Measurements from ENCODE around the gene VWA3A. TPM values are rescaled to one million over a fixed set of nuclear protein-coding genes. Genes with fewer than 3 reads are reported as not detected.
"Not testable (repeated sequence)": the region's sequence is repeated elsewhere in the genome, so short reads cannot be mapped to it uniquely, and the experiment has no call there.

The VWA3A gene
- total RNA-seq, 2 donors from 2014 or later = 0.67 TPM; not detected in 1

- peaks cover 7 to 16% of the 10 kb centered on the region in 2 donors for H3K27me3 Mint-ChIP-seq
- H3K36me3 Mint-ChIP-seq = no peaks in the 10 kb centered on the region
- H3K4me1 Mint-ChIP-seq (ENCODE audit: low read depth in 2 of 2) = no peaks in the 10 kb centered on the region
- DNase-seq (ENCODE audit: low spot score) = no peak
- H3K9me3 Mint-ChIP-seq = no peaks in the 10 kb centered on the region
- ATAC-seq = peak in 1 of 2 donors; percentile 21
- H3K27ac Mint-ChIP-seq = no peak overlapping the region
- no peak overlapping the region for H3K4me3 Mint-ChIP-seq
Measured at GRCh38 chr16:22132801-22133200, 40.5 kb downstream of the VWA3A start.

- no peaks in the 10 kb centered on the region for H3K9me3 Mint-ChIP-seq
- H3K36me3 Mint-ChIP-seq = no peaks in the 10 kb centered on the region
- H3K4me1 Mint-ChIP-seq (ENCODE audit: low read depth in 2 of 2) = no peaks in the 10 kb centered on the region
- peaks cover 5 to 6% of the 10 kb centered on the region in 2 donors for H3K27me3 Mint-ChIP-seq
- DNase-seq (ENCODE audit: low spot score) (no peak), ATAC-seq (no peak)
- no peak overlapping the region for H3K27ac Mint-ChIP-seq
- H3K4me3 Mint-ChIP-seq = no peak overlapping the region
Measured at GRCh38 chr16:22138482-22138881, 46.1 kb downstream of the VWA3A start.

GRCh38 chr16:22139008-22139407, 46.7 kb downstream of the VWA3A start:
- DNase-seq (ENCODE audit: low spot score) = no peak
- H3K27ac Mint-ChIP-seq = no peak overlapping the region
- H3K36me3 Mint-ChIP-seq = no peaks in the 10 kb centered on the region
- H3K4me3 Mint-ChIP-seq = no peak overlapping the region
- H3K4me1 Mint-ChIP-seq (ENCODE audit: low read depth in 2 of 2) = no peaks in the 10 kb centered on the region
- no peaks in the 10 kb centered on the region for H3K9me3 Mint-ChIP-seq
- no peak for ATAC-seq
- peaks cover 5 to 6% of the 10 kb centered on the region in 2 donors for H3K27me3 Mint-ChIP-seq

- Mint-ChIP-seq H3K4me1 (ENCODE audit: low read depth in 2 of 2) (no peaks in the 10 kb centered on the region), H3K4me3 (no peak overlapping the region), H3K27me3 (peaks cover 5 to 6% of the 10 kb centered on the region in 2 donors), H3K9me3 (no peaks in the 10 kb centered on the region), H3K36me3 (no peaks in the 10 kb centered on the region), H3K27ac (no peak overlapping the region)
- DNase-seq (ENCODE audit: low spot score) (no peak), ATAC-seq (no peak)
Measured at GRCh38 chr16:22139732-22140131, 47.4 kb downstream of the VWA3A start.

DNA sequence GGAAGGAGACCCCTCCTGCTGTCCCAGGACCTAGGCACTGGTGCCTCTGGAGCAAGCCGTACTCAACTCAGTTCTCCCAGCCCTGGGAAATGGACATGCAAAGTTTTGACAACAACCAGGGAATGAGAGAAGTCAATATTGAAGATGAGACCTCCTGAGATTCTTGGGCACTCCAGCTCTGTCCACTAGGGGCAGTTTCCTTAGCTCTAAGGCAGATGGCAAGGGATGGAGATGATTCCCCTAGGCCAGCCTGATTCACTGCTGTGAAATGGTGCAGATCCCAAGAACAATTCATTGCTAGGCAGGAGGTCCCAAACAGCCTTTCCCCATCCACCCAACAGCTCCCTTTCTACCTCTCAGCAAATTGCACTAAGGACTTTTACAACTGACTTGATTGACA, 49.4 kb downstream of the VWA3A start:
- Mint-ChIP-seq H3K4me3 (no peak overlapping the region), H3K36me3 (no peaks in the 10 kb centered on the region), H3K9me3 (no peaks in the 10 kb centered on the region), H3K4me1 (ENCODE audit: low read depth in 2 of 2) (no peaks in the 10 kb centered on the region), H3K27me3 (peaks cover 5 to 6% of the 10 kb centered on the region in 2 donors), H3K27ac (no peak overlapping the region)
- ATAC-seq (no peak), DNase-seq (ENCODE audit: low spot score) (no peak)

- Mint-ChIP-seq H3K4me1 (ENCODE audit: low read depth in 2 of 2) (no peaks in the 10 kb centered on the region), H3K9me3 (no peaks in the 10 kb centered on the region), H3K36me3 (no peaks in the 10 kb centered on the region), H3K27ac (no peak overlapping the region), H3K4me3 (no peak overlapping the region), H3K27me3 (peaks cover 5 to 6% of the 10 kb centered on the region in 2 donors)
- DNase-seq (ENCODE audit: low spot score) = no peak
- no peak for ATAC-seq
Measured at GRCh38 chr16:22144520-22144919, 52.2 kb downstream of the VWA3A start.

DNA sequence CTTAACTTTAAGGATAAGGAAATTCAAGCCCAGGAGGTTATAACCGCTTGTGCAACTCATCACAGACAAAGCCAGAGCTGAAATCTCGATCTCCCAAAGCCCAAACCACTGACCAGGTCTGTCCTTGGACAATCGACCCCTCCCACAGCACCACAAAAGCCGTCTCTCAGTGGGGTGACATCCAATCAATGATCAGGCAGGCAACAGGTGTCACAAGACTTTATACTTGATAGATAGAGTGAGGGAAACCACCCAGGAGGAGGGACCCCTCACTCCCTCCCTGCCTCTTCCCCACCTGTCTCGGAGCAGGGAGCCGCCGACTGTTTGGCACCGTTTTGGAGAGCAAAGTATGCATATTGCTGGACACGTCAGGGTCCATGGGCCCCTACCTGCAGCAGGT, 55.5 kb downstream of the VWA3A start:
- no peak for DNase-seq (ENCODE audit: low spot score)
- H3K27me3 Mint-ChIP-seq = no peaks in the 10 kb centered on the region
- no peak overlapping the region for H3K27ac Mint-ChIP-seq
- H3K4me3 Mint-ChIP-seq = no peak overlapping the region
- no peak for ATAC-seq
- H3K36me3 Mint-ChIP-seq = no peaks in the 10 kb centered on the region
- no peaks in the 10 kb centered on the region for H3K9me3 Mint-ChIP-seq
- no peaks in the 10 kb centered on the region for H3K4me1 Mint-ChIP-seq (ENCODE audit: low read depth in 2 of 2)

DNA sequence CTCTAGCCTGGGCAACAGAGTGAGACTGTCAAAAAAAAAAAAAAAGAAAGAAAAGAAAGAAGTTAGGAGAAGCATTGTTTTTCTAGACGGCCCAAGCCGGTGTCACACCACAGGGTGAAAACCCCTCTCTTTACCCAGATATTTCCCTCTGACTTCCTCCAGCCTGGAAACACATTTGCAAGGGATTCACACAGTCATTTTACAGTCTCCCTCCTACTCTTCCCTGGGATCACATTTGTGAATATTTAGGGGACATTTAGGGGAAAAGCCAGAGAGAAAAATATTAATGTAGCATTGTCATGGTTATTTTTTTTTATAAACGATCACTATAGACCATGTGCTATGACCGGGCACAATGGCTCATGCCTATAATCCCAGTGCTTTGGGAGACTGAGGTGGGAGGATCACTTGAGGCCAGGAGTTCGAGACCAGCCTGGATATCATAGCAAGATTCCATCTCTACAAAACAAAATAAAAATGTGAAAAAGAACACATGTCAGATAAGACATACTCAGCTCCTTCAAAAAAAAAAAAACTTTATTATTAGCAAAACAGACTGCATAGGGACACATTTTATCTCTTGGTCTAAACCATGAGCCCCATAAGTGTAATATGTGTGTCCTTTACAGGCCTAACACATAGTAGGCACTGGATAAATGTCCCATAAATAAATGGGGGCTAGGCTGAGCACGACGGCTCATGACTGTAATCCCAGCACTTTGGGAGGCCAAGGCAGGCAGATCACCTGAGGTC, 59.1 kb downstream of the VWA3A start:
- Mint-ChIP-seq H3K27ac (no peak overlapping the region), H3K27me3 (no peaks in the 10 kb centered on the region), H3K4me3 (no peak overlapping the region), H3K9me3 (no peaks in the 10 kb centered on the region), H3K4me1 (ENCODE audit: low read depth in 2 of 2) (no peaks in the 10 kb centered on the region), H3K36me3 (no peaks in the 10 kb centered on the region)
- ATAC-seq (no peak), DNase-seq (ENCODE audit: low spot score) (no peak)

- DNase-seq (ENCODE audit: low spot score) (no peak), ATAC-seq (no peak)
- Mint-ChIP-seq H3K4me3 (no peak overlapping the region), H3K9me3 (no peaks in the 10 kb centered on the region), H3K4me1 (ENCODE audit: low read depth in 2 of 2) (no peaks in the 10 kb centered on the region), H3K36me3 (no peaks in the 10 kb centered on the region), H3K27me3 (no peaks in the 10 kb centered on the region), H3K27ac (no peak overlapping the region)
Measured at GRCh38 chr16:22152316-22152715, 60.0 kb downstream of the VWA3A start.

DNA sequence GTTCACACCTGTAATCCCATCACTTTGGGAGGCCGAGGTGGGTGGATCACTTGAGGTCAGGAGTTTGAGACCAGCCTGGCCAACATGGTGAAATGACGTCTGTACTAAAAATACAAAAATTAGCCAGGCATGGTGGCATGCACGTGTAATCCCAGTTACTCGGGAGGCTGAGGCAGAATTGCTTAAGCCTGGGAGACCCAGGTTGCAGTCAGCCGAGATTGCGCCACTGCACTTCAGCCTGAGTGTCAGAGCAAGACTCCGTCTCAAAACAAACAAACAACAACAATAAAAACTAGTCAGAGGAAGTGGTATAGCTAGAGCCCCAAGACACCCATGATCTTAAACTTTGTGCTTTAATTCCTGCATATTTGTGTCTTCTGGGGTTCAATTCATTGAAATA, 60.7 kb downstream of the VWA3A start:
- not testable (repeated sequence) for H3K4me1 Mint-ChIP-seq (ENCODE audit: low read depth in 2 of 2); DNase-seq (ENCODE audit: low spot score); ATAC-seq; H3K9me3 Mint-ChIP-seq; H3K27me3 Mint-ChIP-seq; H3K36me3 Mint-ChIP-seq; H3K4me3 Mint-ChIP-seq; H3K27ac Mint-ChIP-seq

DNA sequence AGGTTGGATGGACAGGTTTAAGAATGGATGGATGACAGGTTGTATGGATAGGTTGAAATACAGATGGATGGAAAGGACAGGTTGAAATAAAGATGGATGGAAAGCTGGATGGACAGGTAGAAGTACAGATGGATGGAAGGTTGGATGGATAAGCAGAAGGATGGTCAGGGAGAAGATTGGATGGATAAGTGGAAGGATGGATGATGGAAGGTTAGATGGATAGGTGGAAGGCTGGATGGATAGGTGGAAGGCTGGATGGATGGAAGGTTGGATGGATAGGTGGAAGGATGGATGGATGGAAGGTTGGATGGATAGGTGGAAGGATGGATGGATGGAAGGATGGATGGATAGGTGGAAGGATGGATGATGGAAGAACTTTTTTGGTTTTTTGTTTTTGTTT, 69.1 kb downstream of the VWA3A start:
- H3K9me3 Mint-ChIP-seq = no peaks in the 10 kb centered on the region
- peaks cover 6 to 13% of the 10 kb centered on the region in 2 donors for H3K27me3 Mint-ChIP-seq
- no peaks in the 10 kb centered on the region for H3K36me3 Mint-ChIP-seq
- DNase-seq (ENCODE audit: low spot score) = no peak
- H3K27ac Mint-ChIP-seq = no peak overlapping the region
- peak overlapping the region; percentile 2 for H3K4me3 Mint-ChIP-seq
- peaks cover 5 to 7% of the 10 kb centered on the region in 2 donors for H3K4me1 Mint-ChIP-seq (ENCODE audit: low read depth in 2 of 2)
- no peak for ATAC-seq

GRCh38 chr16:22161999-22162655, 69.8 kb downstream of the VWA3A start, which contains the start of gene SDR42E2:
Gene SDR42E2 (plus strand): TSS chr16:22162506. CDS start chr16:22165583, 3,077 bp downstream.
- Mint-ChIP-seq H3K36me3 (no peaks in the 10 kb centered on the region), H3K4me1 (ENCODE audit: low read depth in 2 of 2) (peaks cover 5 to 7% of the 10 kb centered on the region in 2 donors), H3K4me3 (peak within 1 kb of the TSS; percentile 2), H3K27ac (no peak within 1 kb of the TSS), H3K9me3 (no peaks in the 10 kb centered on the region), H3K27me3 (peaks cover 6 to 13% of the 10 kb centered on the region in 2 donors)
- DNase-seq (ENCODE audit: low spot score) (no peak), ATAC-seq (peak in 1 of 2 donors; percentile 69)

- peaks cover 6 to 13% of the 10 kb centered on the region in 2 donors for H3K27me3 Mint-ChIP-seq
- H3K27ac Mint-ChIP-seq = no peak overlapping the region
- ATAC-seq (peak in 1 of 2 donors; percentile 7), DNase-seq (ENCODE audit: low spot score) (no peak)
- no peak overlapping the region for H3K4me3 Mint-ChIP-seq
- H3K9me3 Mint-ChIP-seq = no peaks in the 10 kb centered on the region
- H3K36me3 Mint-ChIP-seq = no peaks in the 10 kb centered on the region
- peaks cover 5 to 7% of the 10 kb centered on the region in 2 donors for H3K4me1 Mint-ChIP-seq (ENCODE audit: low read depth in 2 of 2)
Measured at GRCh38 chr16:22162656-22163009, 70.3 kb downstream of the VWA3A start.

- no peak for DNase-seq (ENCODE audit: low spot score)
- H3K27me3 Mint-ChIP-seq = peaks cover 6 to 13% of the 10 kb centered on the region in 2 donors
- peaks cover 5 to 7% of the 10 kb centered on the region in 2 donors for H3K4me1 Mint-ChIP-seq (ENCODE audit: low read depth in 2 of 2)
- H3K36me3 Mint-ChIP-seq = no peaks in the 10 kb centered on the region
- H3K9me3 Mint-ChIP-seq = no peaks in the 10 kb centered on the region
- no peak overlapping the region for H3K27ac Mint-ChIP-seq
- no peak for ATAC-seq
- H3K4me3 Mint-ChIP-seq = no peak overlapping the region
Measured at GRCh38 chr16:22163806-22164205, 71.5 kb downstream of the VWA3A start.
